ENCODE data around the gene CCDC102B. TPM values are rescaled to one million over a fixed set of nuclear protein-coding genes. Genes with fewer than 3 reads are reported as not detected.
"Not testable (repeated sequence)": the region's sequence is repeated elsewhere in the genome, so short reads cannot be mapped to it uniquely, and the experiment has no call there.

The CCDC102B gene
- total RNA-seq, 1 donor from 2014 or later, result 0.17 TPM

DNA sequence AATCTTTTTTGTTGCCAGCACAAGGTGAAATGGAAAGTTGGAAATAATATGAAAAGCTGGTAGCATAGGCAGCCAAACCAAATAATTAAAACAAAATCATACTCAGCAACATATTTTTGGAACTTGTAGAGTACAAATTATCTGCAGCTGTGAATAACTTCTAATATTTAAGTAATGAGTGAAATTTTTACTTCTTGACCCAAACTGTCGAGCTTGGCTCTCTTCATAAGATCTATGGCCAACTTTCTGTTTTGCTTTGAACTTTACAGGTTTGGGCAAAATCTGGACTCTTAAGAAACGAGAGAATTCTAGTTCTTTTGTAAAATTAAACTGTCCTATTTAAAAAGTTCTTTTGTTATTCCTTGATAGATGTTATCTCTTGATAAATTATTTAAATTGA is 25.6 kb upstream of the CCDC102B start:
- H3K4me3 ChIP-seq (ENCODE audit: low read depth, low read length), result no peak overlapping the region
- no peak for TF ChIP-seq CTCF (conservative IDR thresholded peaks at IDR 0.05; ENCODE audit: low read depth, low read length)
- DNase-seq (ENCODE audit: low read depth), result no peak

- TF ChIP-seq CTCF (conservative IDR thresholded peaks at IDR 0.05; ENCODE audit: low read depth, low read length), result no peak
- no peak overlapping the region for H3K4me3 ChIP-seq (ENCODE audit: low read depth, low read length)
- no peak for DNase-seq (ENCODE audit: low read depth)
These were observed 19.5 kb upstream of the CCDC102B start for GRCh38 chr18:68778280-68778886.

DNA sequence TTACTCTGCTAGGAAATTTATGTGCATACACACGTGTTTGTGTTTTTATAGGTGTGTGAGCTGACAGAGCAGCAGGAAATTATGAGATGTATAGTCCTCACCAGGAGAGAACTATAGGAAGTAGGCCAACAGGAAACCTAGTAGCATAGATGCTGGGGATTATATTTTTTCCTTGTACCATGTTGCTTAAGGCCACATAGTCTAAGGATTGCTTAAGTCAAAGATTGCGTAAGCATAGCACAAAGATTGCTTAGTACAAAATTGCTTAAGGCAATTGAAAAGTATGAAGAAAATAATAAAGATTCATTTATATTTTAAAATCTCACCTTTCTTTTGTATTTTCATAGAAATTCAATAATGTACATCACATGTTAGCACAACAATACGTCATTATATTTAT is 18.7 kb upstream of the CCDC102B start:
- TF ChIP-seq CTCF (conservative IDR thresholded peaks at IDR 0.05; ENCODE audit: low read depth, low read length), result no peak
- peak; percentile 38 for DNase-seq (ENCODE audit: low read depth)
- H3K4me3 ChIP-seq (ENCODE audit: low read depth, low read length), result no peak overlapping the region

DNA sequence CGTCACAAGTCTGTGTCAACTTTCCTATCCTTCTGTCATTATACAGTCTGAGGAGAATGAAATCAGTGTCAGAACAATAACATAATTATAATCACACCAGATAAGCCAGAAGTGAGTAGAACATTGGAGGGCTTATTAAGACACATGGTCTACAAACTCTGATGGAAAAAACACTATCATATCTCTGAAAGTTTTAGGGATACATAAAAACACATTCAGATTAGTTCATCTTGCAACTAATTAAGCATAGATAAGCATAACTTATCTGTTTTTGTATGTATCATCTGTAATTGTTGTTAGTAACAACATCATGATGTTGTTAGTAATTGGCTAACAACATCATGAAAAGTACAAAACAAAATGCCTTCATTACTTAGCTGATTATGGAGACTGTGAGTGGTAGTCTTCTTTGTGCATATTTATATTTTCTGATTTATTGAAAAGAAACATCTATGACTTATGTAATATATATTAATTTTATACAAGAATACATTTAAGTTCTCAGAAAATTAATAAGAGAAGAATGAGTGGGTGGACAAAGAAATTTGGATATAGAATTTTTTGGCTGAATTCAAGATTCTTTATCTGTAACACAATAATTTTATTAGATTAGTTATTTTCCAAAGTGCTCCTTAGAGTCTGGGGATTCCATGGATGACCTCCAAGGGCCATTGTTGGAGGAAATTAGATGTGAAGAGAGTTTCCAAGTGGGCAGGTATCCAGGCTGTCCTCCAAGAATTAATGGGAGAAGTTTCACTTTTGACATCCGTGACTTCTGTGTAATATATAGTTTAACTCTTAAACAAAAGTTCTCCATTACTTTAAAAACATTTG is 16.9 kb upstream of the CCDC102B start:
- no peak overlapping the region for H3K4me3 ChIP-seq (ENCODE audit: low read depth, low read length)
- TF ChIP-seq CTCF (conservative IDR thresholded peaks at IDR 0.05; ENCODE audit: low read depth, low read length), result no peak
- DNase-seq (ENCODE audit: low read depth), result no peak

DNA sequence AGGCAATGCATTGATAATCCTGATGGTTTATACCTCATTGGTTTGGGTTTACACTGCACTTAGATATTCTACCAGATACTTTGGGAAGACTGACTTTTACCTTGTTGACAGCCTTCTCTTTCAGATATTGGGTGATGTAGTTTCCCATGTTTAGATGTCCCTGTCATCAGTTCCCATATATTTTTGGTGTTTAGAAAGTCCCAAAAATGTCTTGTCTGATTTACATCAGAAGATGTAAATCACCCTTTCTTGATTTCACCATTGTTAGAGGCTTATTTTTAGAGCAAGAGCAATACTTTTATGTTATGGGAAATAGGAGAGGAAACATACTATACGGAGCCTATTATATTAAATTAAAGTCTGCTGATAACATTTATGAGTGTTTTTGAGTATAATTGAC is 14.4 kb upstream of the CCDC102B start:
- DNase-seq (ENCODE audit: low read depth), result no peak
- no peak overlapping the region for H3K4me3 ChIP-seq (ENCODE audit: low read depth, low read length)
- TF ChIP-seq CTCF (conservative IDR thresholded peaks at IDR 0.05; ENCODE audit: low read depth, low read length), result no peak

- no peak overlapping the region for H3K4me3 ChIP-seq (ENCODE audit: low read depth, low read length)
- no peak for TF ChIP-seq CTCF (conservative IDR thresholded peaks at IDR 0.05; ENCODE audit: low read depth, low read length)
- no peak for DNase-seq (ENCODE audit: low read depth)
These were observed 13.8 kb upstream of the CCDC102B start for GRCh38 chr18:68784071-68784470.

GRCh38 chr18:68790290-68790689 is 7.6 kb upstream of the CCDC102B start:
- DNase-seq (ENCODE audit: low read depth); H3K4me3 ChIP-seq (ENCODE audit: low read depth, low read length): not testable (repeated sequence)
